PC-9 (cell line): ENCODE results near the gene LHX8.

Experiments
- EZH2 ChIP-seq: fragments of 200-600 bp; sonication (generic); IDR thresholded peaks from 2 replicates; pipeline ENCODE4 v1.8.0; 2017; ENCODE audit warnings: antibody characterized with exemption, low read depth
- TF ChIP-seq, protein P1 (sequence below): fragments of 200-600 bp; sonication (generic); conservative IDR thresholded peaks from 2 replicates; pipeline ENCODE4 v1.6.1; 2017; ENCODE audit warnings: mixed run types, antibody characterized with exemption, mild to moderate bottlenecking, moderate library complexity

GRCh38 chr1:75123756-75124155 is 10.4 kb upstream of the LHX8 start:
- TF ChIP-seq, protein P1, sequence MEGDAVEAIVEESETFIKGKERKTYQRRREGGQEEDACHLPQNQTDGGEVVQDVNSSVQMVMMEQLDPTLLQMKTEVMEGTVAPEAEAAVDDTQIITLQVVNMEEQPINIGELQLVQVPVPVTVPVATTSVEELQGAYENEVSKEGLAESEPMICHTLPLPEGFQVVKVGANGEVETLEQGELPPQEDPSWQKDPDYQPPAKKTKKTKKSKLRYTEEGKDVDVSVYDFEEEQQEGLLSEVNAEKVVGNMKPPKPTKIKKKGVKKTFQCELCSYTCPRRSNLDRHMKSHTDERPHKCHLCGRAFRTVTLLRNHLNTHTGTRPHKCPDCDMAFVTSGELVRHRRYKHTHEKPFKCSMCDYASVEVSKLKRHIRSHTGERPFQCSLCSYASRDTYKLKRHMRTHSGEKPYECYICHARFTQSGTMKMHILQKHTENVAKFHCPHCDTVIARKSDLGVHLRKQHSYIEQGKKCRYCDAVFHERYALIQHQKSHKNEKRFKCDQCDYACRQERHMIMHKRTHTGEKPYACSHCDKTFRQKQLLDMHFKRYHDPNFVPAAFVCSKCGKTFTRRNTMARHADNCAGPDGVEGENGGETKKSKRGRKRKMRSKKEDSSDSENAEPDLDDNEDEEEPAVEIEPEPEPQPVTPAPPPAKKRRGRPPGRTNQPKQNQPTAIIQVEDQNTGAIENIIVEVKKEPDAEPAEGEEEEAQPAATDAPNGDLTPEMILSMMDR, result no peak
- no peak for TF ChIP-seq EZH2
